Neural progenitor cell (in vitro differentiated cells): ENCODE results near the gene RENBP. TPM values are rescaled to one million over a fixed set of nuclear protein-coding genes. Genes with fewer than 3 reads are reported as not detected.

Source experiments
- DNase-seq: peaks from one replicate; pipeline ENCODE4 v3.0.0-alpha.2; 2016; ENCODE audit warnings: low spot score
- H2AFZ ChIP-seq: fragments of 200-600 bp; sonication (generic); replicated peaks from 2 replicates; pipeline ENCODE4 v1.6.1; 2016; ENCODE audit warnings: antibody characterized with exemption
- H3F3A ChIP-seq: fragments of 200-600 bp; sonication (generic); 2 replicates; pipeline ENCODE4 v1.6.1; 2016; ENCODE audit warnings: antibody characterized with exemption, low read depth
- H3K27ac ChIP-seq: fragments of 200-600 bp; sonication (generic); 2 replicates; pipeline ENCODE4 v1.5.1; 2016; ENCODE audit warnings: mild to moderate bottlenecking
- H3K27me3 ChIP-seq: fragments of 200-600 bp; sonication (generic); 2 replicates; pipeline ENCODE4 v1.6.1; 2016; ENCODE audit warnings: mild to moderate bottlenecking, moderate library complexity
- H3K36me3 ChIP-seq: fragments of 200-600 bp; sonication (generic); 2 replicates; pipeline ENCODE4 v1.5.1; 2016
- H3K4me1 ChIP-seq: fragments of 200-600 bp; sonication (generic); 2 replicates; pipeline ENCODE4 v1.6.1; 2016; ENCODE audit warnings: mixed run types
- H3K4me2 ChIP-seq: fragments of 200-600 bp; sonication (generic); 2 replicates; pipeline ENCODE4 v1.6.1; 2016
- H3K4me3 ChIP-seq: fragments of 200-600 bp; sonication (generic); 2 replicates; pipeline ENCODE4 v1.5.1; 2016
- H3K79me2 ChIP-seq: fragments of 200-600 bp; sonication (generic); 2 replicates; pipeline ENCODE4 v1.6.1; 2016; ENCODE audit warnings: low read depth
- H3K9ac ChIP-seq: fragments of 200-600 bp; sonication (generic); 2 replicates; pipeline ENCODE4 v1.6.1; 2016
- H3K9me3 ChIP-seq: fragments of 200-600 bp; sonication (generic); 2 replicates; pipeline ENCODE4 v1.5.1; 2016; ENCODE audit warnings: low read depth
- H4K20me1 ChIP-seq: fragments of 200-600 bp; sonication (generic); 2 replicates; pipeline ENCODE4 v1.6.1; 2016; ENCODE audit warnings: low read depth
- H3K27ac Mint-ChIP-seq: 3 replicates; pipeline ENCODE4 v1.8.0; 2021; ENCODE audit warnings: mixed read lengths
- H3K27me3 Mint-ChIP-seq: 2 replicates; pipeline ENCODE4 v1.8.0; 2022; ENCODE audit warnings: low read depth, mild to moderate bottlenecking, inconsistent platforms, moderate library complexity, mixed read lengths; ENCODE audit not compliant: insufficient read depth
- H3K36me3 Mint-ChIP-seq: 3 replicates; pipeline ENCODE4 v1.8.0; 2021; ENCODE audit warnings: mixed read lengths
- H3K4me1 Mint-ChIP-seq: 3 replicates; pipeline ENCODE4 v1.8.0; 2021; ENCODE audit warnings: mixed read lengths
- H3K4me3 Mint-ChIP-seq: 3 replicates; pipeline ENCODE4 v1.8.0; 2021; ENCODE audit warnings: mild to moderate bottlenecking, moderate library complexity, mixed read lengths
- H3K9me3 Mint-ChIP-seq: 3 replicates; pipeline ENCODE4 v1.8.0; 2020; ENCODE audit warnings: mixed read lengths
- EZH2 ChIP-seq: fragments of 200-600 bp; sonication (generic); IDR thresholded peaks from 2 replicates; pipeline ENCODE4 v1.6.1; 2017; ENCODE audit warnings: antibody characterized with exemption, mild to moderate bottlenecking, moderate library complexity
- EZH2phosphoT487 ChIP-seq: fragments of 200-600 bp; sonication (generic); IDR thresholded peaks from 2 replicates; pipeline ENCODE4 v1.6.1; 2017; ENCODE audit warnings: antibody characterized with exemption
- total RNA-seq: library from RNA; depleted of rRNA; stranded (reverse); fragments of >200 nt; gene quantifications from 2 replicates; pipeline ENCODE4 v1.2.3, GENCODE V29; 2015; ENCODE audit warnings: low replicate concordance
- TF ChIP-seq, protein P1 (sequence below): fragments of 200-600 bp; sonication (generic); IDR thresholded peaks from 2 replicates; pipeline ENCODE4 v1.5.1; 2017; ENCODE audit warnings: antibody characterized with exemption, mild to moderate bottlenecking

The RENBP gene
- total RNA-seq, 1 donor from 2014 or later = 5.4 TPM

DNA sequence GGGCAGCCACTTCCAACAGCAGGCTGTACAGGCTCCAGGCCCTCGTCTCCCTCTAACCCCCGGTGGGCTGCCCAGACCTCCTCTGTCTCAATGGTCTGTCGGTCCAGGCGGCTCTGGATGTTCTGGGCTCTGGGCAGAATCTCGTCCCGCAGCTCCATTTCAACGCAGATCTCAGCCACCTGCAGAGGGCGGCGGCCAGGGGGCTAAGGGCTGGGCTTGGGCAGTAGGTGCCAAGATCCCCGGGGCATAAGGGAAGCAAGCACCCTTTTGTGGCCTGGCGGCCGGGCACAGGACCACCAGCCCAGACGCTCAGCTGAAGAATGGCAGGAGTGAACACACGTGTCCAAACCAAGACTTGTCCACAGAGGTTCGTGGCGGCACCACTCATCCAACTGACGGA is 30.7 kb downstream of the RENBP start:
- Histone ChIP-seq H3K27me3 (no peaks in the 10 kb centered on the region), H3K4me3 (no peak overlapping the region), H3K9me3 (no peaks in the 10 kb centered on the region), H4K20me1 (no peaks in the 10 kb centered on the region), H3K27ac (no peak overlapping the region), H3F3A (no peaks in the 10 kb centered on the region), H3K36me3 (no peaks in the 10 kb centered on the region), H2AFZ (no peak overlapping the region), H3K4me2 (no peak overlapping the region), H3K79me2 (no peaks in the 10 kb centered on the region), H3K4me1 (no peaks in the 10 kb centered on the region), H3K9ac (no peak overlapping the region)
- Mint-ChIP-seq H3K4me3 (no peak overlapping the region), H3K27ac (no peak overlapping the region), H3K4me1 (peaks cover 8% of the 10 kb centered on the region), H3K9me3 (peaks cover 26% of the 10 kb centered on the region), H3K36me3 (no peaks in the 10 kb centered on the region), H3K27me3 (no peaks in the 10 kb centered on the region)
- DNase-seq = no peak
- TF ChIP-seq, protein P1, sequence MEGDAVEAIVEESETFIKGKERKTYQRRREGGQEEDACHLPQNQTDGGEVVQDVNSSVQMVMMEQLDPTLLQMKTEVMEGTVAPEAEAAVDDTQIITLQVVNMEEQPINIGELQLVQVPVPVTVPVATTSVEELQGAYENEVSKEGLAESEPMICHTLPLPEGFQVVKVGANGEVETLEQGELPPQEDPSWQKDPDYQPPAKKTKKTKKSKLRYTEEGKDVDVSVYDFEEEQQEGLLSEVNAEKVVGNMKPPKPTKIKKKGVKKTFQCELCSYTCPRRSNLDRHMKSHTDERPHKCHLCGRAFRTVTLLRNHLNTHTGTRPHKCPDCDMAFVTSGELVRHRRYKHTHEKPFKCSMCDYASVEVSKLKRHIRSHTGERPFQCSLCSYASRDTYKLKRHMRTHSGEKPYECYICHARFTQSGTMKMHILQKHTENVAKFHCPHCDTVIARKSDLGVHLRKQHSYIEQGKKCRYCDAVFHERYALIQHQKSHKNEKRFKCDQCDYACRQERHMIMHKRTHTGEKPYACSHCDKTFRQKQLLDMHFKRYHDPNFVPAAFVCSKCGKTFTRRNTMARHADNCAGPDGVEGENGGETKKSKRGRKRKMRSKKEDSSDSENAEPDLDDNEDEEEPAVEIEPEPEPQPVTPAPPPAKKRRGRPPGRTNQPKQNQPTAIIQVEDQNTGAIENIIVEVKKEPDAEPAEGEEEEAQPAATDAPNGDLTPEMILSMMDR = no peak
- TF ChIP-seq EZH2 (no peak), EZH2phosphoT487 (no peak)

DNA sequence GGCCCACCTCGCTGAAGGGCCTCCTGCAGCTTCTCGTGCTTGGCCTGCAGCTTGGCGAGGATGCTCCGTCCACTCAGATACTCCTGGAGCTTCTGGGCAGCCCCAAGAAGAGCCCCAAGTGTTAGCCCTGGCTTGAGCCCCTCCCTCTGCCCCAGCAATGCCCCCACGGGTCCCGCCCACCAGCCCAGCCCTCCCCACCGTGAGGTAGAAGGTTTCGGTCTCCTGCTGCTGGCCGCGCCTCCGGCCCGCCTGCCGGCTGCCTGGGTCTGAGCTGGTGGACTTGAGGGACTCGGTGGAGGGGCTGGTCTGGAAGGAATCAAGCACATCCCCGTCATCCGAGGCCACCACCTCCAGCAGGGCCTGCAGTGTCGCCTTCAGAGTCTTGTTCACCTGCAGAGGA is 31.2 kb downstream of the RENBP start:
- Histone ChIP-seq H4K20me1 (no peaks in the 10 kb centered on the region), H3K9ac (no peak overlapping the region), H3K27ac (no peak overlapping the region), H3K4me1 (no peaks in the 10 kb centered on the region), H3K9me3 (no peaks in the 10 kb centered on the region), H2AFZ (no peak overlapping the region), H3K36me3 (no peaks in the 10 kb centered on the region), H3K79me2 (no peaks in the 10 kb centered on the region), H3K4me2 (no peak overlapping the region), H3F3A (no peaks in the 10 kb centered on the region), H3K4me3 (no peak overlapping the region), H3K27me3 (no peaks in the 10 kb centered on the region)
- H3K36me3 Mint-ChIP-seq = no peaks in the 10 kb centered on the region
- no peak for TF ChIP-seq EZH2phosphoT487
- TF ChIP-seq, protein P1 = no peak
- peaks cover 8% of the 10 kb centered on the region for H3K4me1 Mint-ChIP-seq
- peaks cover 26% of the 10 kb centered on the region for H3K9me3 Mint-ChIP-seq
- no peak overlapping the region for H3K27ac Mint-ChIP-seq
- no peak for DNase-seq
- no peak overlapping the region for H3K4me3 Mint-ChIP-seq
- no peaks in the 10 kb centered on the region for H3K27me3 Mint-ChIP-seq

- no peak for DNase-seq
- peaks cover 4% of the 10 kb centered on the region for H3K4me1 Mint-ChIP-seq
These were observed 32.6 kb downstream of the RENBP start for GRCh38 chrX:153911798-153912197.

More at GRCh38 chrX:153911798-153912197, 32.6 kb downstream of the RENBP start:
- Histone ChIP-seq H3F3A (no peaks in the 10 kb centered on the region), H3K9ac (no peak overlapping the region), H3K27me3 (no peaks in the 10 kb centered on the region), H3K27ac (no peak overlapping the region), H3K4me2 (no peak overlapping the region), H3K9me3 (no peaks in the 10 kb centered on the region), H3K36me3 (no peaks in the 10 kb centered on the region), H3K4me1 (no peaks in the 10 kb centered on the region), H4K20me1 (no peaks in the 10 kb centered on the region), H3K4me3 (no peak overlapping the region), H2AFZ (no peak overlapping the region), H3K79me2 (no peaks in the 10 kb centered on the region)
- Mint-ChIP-seq H3K36me3 (no peaks in the 10 kb centered on the region), H3K27me3 (no peaks in the 10 kb centered on the region), H3K27ac (peak overlapping the region; percentile 72), H3K4me3 (no peak overlapping the region), H3K9me3 (peaks cover 23% of the 10 kb centered on the region)
- TF ChIP-seq EZH2 (no peak), EZH2phosphoT487 (no peak)
- TF ChIP-seq, protein P1 = no peak
